ENCODE results near the gene RYK.
"Not testable (repeated sequence)": the region's sequence is repeated elsewhere in the genome, so short reads cannot be mapped to it uniquely, and the experiment has no call there.

DNA sequence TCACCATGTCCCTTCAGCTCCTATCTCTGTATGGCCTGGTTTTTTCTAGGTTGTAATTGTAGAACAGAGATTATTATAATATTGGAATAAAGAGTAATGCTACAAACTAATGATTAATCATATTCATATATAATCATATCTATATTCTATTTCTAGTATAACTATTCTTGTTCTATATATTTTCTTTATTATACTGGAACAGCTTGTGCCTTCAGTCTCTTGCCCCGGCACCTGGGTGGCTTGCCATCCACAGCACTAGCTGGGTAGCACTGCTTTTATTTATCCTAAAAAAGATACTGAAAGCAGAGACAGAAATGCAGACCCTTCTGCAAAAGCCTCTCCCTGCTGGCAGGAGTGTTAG lies 25.9 kb downstream of the RYK start:
- TF ChIP-seq IRF2 (CRISPR knock-in tag; IDR thresholded peaks at IDR 0.05; ENCODE audit: borderline replicate concordance, low read depth); NR3C1 (CRISPR knock-in tag; conservative IDR thresholded peaks at IDR 0.05; ENCODE audit: low read depth); ZNF671 (CRISPR knock-in tag; IDR thresholded peaks at IDR 0.05); CREB1 (CRISPR knock-in tag; IDR thresholded peaks at IDR 0.05); JUN (CRISPR knock-in tag; IDR thresholded peaks at IDR 0.05): not testable (repeated sequence)
- TF ChIP-seq, protein P1, sequence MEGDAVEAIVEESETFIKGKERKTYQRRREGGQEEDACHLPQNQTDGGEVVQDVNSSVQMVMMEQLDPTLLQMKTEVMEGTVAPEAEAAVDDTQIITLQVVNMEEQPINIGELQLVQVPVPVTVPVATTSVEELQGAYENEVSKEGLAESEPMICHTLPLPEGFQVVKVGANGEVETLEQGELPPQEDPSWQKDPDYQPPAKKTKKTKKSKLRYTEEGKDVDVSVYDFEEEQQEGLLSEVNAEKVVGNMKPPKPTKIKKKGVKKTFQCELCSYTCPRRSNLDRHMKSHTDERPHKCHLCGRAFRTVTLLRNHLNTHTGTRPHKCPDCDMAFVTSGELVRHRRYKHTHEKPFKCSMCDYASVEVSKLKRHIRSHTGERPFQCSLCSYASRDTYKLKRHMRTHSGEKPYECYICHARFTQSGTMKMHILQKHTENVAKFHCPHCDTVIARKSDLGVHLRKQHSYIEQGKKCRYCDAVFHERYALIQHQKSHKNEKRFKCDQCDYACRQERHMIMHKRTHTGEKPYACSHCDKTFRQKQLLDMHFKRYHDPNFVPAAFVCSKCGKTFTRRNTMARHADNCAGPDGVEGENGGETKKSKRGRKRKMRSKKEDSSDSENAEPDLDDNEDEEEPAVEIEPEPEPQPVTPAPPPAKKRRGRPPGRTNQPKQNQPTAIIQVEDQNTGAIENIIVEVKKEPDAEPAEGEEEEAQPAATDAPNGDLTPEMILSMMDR (IDR thresholded peaks at IDR 0.05) = not testable (repeated sequence)
- TF ChIP-seq, protein P2, sequence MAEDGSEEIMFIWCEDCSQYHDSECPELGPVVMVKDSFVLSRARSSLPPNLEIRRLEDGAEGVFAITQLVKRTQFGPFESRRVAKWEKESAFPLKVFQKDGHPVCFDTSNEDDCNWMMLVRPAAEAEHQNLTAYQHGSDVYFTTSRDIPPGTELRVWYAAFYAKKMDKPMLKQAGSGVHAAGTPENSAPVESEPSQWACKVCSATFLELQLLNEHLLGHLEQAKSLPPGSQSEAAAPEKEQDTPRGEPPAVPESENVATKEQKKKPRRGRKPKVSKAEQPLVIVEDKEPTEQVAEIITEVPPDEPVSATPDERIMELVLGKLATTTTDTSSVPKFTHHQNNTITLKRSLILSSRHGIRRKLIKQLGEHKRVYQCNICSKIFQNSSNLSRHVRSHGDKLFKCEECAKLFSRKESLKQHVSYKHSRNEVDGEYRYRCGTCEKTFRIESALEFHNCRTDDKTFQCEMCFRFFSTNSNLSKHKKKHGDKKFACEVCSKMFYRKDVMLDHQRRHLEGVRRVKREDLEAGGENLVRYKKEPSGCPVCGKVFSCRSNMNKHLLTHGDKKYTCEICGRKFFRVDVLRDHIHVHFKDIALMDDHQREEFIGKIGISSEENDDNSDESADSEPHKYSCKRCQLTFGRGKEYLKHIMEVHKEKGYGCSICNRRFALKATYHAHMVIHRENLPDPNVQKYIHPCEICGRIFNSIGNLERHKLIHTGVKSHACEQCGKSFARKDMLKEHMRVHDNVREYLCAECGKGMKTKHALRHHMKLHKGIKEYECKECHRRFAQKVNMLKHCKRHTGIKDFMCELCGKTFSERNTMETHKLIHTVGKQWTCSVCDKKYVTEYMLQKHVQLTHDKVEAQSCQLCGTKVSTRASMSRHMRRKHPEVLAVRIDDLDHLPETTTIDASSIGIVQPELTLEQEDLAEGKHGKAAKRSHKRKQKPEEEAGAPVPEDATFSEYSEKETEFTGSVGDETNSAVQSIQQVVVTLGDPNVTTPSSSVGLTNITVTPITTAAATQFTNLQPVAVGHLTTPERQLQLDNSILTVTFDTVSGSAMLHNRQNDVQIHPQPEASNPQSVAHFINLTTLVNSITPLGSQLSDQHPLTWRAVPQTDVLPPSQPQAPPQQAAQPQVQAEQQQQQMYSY (CRISPR knock-in tag; IDR thresholded peaks at IDR 0.05) = not testable (repeated sequence)
- TF ChIP-seq, protein P3, sequence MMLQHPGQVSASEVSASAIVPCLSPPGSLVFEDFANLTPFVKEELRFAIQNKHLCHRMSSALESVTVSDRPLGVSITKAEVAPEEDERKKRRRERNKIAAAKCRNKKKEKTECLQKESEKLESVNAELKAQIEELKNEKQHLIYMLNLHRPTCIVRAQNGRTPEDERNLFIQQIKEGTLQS (CRISPR knock-in tag; conservative IDR thresholded peaks at IDR 0.05) = not testable (repeated sequence)
- TF ChIP-seq, protein P4, sequence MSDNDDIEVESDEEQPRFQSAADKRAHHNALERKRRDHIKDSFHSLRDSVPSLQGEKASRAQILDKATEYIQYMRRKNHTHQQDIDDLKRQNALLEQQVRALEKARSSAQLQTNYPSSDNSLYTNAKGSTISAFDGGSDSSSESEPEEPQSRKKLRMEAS (CRISPR knock-in tag; IDR thresholded peaks at IDR 0.05) = not testable (repeated sequence)
- TF ChIP-seq, protein P5, sequence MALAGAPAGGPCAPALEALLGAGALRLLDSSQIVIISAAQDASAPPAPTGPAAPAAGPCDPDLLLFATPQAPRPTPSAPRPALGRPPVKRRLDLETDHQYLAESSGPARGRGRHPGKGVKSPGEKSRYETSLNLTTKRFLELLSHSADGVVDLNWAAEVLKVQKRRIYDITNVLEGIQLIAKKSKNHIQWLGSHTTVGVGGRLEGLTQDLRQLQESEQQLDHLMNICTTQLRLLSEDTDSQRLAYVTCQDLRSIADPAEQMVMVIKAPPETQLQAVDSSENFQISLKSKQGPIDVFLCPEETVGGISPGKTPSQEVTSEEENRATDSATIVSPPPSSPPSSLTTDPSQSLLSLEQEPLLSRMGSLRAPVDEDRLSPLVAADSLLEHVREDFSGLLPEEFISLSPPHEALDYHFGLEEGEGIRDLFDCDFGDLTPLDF (CRISPR knock-in tag; IDR thresholded peaks at IDR 0.05) = not testable (repeated sequence)
- TF ChIP-seq, protein P6, sequence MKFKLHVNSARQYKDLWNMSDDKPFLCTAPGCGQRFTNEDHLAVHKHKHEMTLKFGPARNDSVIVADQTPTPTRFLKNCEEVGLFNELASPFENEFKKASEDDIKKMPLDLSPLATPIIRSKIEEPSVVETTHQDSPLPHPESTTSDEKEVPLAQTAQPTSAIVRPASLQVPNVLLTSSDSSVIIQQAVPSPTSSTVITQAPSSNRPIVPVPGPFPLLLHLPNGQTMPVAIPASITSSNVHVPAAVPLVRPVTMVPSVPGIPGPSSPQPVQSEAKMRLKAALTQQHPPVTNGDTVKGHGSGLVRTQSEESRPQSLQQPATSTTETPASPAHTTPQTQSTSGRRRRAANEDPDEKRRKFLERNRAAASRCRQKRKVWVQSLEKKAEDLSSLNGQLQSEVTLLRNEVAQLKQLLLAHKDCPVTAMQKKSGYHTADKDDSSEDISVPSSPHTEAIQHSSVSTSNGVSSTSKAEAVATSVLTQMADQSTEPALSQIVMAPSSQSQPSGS (CRISPR knock-in tag; IDR thresholded peaks at IDR 0.05; ENCODE audit: borderline replicate concordance, low read depth) = not testable (repeated sequence)
- TF ChIP-seq, protein P7, sequence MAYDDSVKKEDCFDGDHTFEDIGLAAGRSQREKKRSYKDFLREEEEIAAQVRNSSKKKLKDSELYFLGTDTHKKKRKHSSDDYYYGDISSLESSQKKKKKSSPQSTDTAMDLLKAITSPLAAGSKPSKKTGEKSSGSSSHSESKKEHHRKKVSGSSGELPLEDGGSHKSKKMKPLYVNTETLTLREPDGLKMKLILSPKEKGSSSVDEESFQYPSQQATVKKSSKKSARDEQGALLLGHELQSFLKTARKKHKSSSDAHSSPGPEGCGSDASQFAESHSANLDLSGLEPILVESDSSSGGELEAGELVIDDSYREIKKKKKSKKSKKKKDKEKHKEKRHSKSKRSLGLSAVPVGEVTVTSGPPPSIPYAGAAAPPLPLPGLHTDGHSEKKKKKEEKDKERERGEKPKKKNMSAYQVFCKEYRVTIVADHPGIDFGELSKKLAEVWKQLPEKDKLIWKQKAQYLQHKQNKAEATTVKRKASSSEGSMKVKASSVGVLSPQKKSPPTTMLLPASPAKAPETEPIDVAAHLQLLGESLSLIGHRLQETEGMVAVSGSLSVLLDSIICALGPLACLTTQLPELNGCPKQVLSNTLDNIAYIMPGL (CRISPR knock-in tag; IDR thresholded peaks at IDR 0.05) = not testable (repeated sequence)
